MCF 10A (cell line): ENCODE data around the gene UBR4. TPM values are rescaled to one million over a fixed set of nuclear protein-coding genes. Genes with fewer than 3 reads are reported as not detected.
A peak's percentile ranks its signal among the peaks of the same experiment; 100 is the strongest.

Experiments used
- BruUV-seq: library from RNA; stranded (reverse); fragments of 400-500 nt; replicated peaks from 2 replicates; lab custom pipeline; 2021; lab: Mats Ljungman, UMichigan
- CTCF ChIA-PET: fragments of 300-600 bp; sonication (Branson Sonifier 250); formaldehyde crosslinking; extraction: SDS; loops from one replicate; lab custom pipeline; 2021; ENCODE audit warnings: antibody characterized with exemption, inconsistent platforms; lab: Yijun Ruan, JAX
- POLR2A ChIA-PET: fragments of 300-600, 350-650 bp; sonication (Branson Sonifier 250); formaldehyde crosslinking; extraction: SDS; loops from one replicate; lab custom pipeline; 2020; ENCODE audit warnings: antibody characterized with exemption, inconsistent platforms; lab: Yijun Ruan, JAX
- DNase-seq: peaks from one replicate; pipeline ENCODE4 v3.0.0-alpha.2; 2018; ENCODE audit not compliant: unreplicated experiment
- H3K27ac Mint-ChIP-seq: one replicate; pipeline ENCODE4 v1.8.0; 2022; ENCODE audit warnings: mild to moderate bottlenecking, low read depth, mixed read lengths; ENCODE audit not compliant: unreplicated experiment
- H3K27me3 Mint-ChIP-seq: one replicate; pipeline ENCODE4 v1.8.0; 2022; ENCODE audit warnings: mixed read lengths; ENCODE audit not compliant: insufficient read depth, unreplicated experiment
- H3K36me3 Mint-ChIP-seq: one replicate; pipeline ENCODE4 v1.8.0; 2022; ENCODE audit warnings: mild to moderate bottlenecking, moderate library complexity, mixed read lengths; ENCODE audit not compliant: insufficient read depth, unreplicated experiment
- H3K4me1 Mint-ChIP-seq: one replicate; pipeline ENCODE4 v1.8.0; 2022; ENCODE audit warnings: mixed read lengths; ENCODE audit not compliant: insufficient read depth, unreplicated experiment
- H3K4me3 Mint-ChIP-seq: one replicate; pipeline ENCODE4 v1.8.0; 2022; ENCODE audit warnings: mild to moderate bottlenecking, moderate library complexity, mixed read lengths; ENCODE audit not compliant: unreplicated experiment
- H3K9me3 Mint-ChIP-seq: one replicate; pipeline ENCODE4 v1.8.0; 2022; ENCODE audit warnings: mixed read lengths; ENCODE audit not compliant: unreplicated experiment
- intact Hi-C: fragments of 100-400 bp; cut with micrococcal nuclease; formaldehyde crosslinking; loops from 2 replicates; pipeline ENCODE4 v1.14.1; 2022
- total RNA-seq: library from RNA; stranded (reverse); gene quantifications from 2 replicates; pipeline ENCODE4 v1.2.3, GENCODE V29; 2022
- TF ChIP-seq, protein P1 (sequence below): fragments of 200-600 bp; IDR thresholded peaks from one replicate; pipeline ENCODE4 v1.8.0; 2022; ENCODE audit warnings: antibody characterized with exemption, mild to moderate bottlenecking; ENCODE audit not compliant: unreplicated experiment

Gene UBR4
- total RNA-seq, 1 experiment from 2014 or later, result 154 TPM

DNA sequence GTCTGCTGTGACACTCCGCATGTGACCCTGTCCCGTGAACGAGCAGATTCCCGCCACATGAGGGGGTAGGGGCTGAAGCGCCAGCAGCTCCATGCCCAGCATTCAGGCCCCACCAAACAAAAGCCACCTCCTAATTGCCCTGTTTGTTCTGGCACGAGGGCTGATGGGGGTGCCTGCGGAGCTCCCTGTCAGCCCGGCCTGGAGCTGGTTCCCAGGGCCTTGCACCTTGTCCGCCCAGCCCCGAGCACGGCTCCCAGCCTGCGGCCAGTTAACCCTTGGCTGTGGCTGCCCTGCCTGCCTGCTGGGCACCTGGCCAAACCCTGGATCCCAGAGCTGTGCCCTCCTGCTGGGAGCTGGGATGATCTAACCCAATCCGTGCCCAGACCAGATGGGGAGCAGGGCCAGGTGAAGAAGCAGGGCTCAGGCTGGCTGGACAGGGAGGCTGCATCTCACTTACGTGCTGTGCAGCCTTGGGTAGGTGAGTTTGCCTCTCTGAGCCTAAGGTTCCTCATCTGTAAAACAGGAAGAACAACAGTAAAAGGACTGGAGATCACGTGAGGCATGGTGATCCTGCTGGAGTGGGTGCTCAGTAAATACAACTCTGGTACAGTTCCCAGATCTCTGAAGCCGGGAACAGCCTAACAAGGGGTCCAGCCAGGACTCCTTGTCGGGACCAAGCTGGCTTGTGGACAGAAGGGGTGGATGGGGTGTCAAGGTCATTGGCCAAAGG, 142.7 kb downstream of the UBR4 start:
- no peaks in the 10 kb centered on the region for H3K27me3 Mint-ChIP-seq
- no peaks in the 10 kb centered on the region for H3K9me3 Mint-ChIP-seq
- ChIA-PET CTCF (interaction anchor here (0.6 to 1.2 kb wide), 4 partner anchors 14 to 154 kb away, joined by 3 to 4 read pairs (median 4); no protein-coding TSS in a partner anchor), POLR2A (interaction anchor here (0.8 to 2.1 kb wide), 3 partner anchors 13 to 117 kb away, joined by 5 to 7 read pairs (median 5); partner anchors contain the start of gene IFFO2)
- intact Hi-C loops, result loop anchor here (5.0 kb wide), 1 partner anchor 55 kb away; no protein-coding TSS in a partner anchor
- peak; percentile 94 for DNase-seq
- H3K27ac Mint-ChIP-seq, result no peak overlapping the region
- peaks cover 5% of the 10 kb centered on the region for H3K36me3 Mint-ChIP-seq
- TF ChIP-seq, protein P1, sequence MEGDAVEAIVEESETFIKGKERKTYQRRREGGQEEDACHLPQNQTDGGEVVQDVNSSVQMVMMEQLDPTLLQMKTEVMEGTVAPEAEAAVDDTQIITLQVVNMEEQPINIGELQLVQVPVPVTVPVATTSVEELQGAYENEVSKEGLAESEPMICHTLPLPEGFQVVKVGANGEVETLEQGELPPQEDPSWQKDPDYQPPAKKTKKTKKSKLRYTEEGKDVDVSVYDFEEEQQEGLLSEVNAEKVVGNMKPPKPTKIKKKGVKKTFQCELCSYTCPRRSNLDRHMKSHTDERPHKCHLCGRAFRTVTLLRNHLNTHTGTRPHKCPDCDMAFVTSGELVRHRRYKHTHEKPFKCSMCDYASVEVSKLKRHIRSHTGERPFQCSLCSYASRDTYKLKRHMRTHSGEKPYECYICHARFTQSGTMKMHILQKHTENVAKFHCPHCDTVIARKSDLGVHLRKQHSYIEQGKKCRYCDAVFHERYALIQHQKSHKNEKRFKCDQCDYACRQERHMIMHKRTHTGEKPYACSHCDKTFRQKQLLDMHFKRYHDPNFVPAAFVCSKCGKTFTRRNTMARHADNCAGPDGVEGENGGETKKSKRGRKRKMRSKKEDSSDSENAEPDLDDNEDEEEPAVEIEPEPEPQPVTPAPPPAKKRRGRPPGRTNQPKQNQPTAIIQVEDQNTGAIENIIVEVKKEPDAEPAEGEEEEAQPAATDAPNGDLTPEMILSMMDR, result no peak
- peaks cover 12% of the 10 kb centered on the region for H3K4me1 Mint-ChIP-seq
- BruUV-seq, result no TSS peak
- H3K4me3 Mint-ChIP-seq, result no peak overlapping the region

DNA sequence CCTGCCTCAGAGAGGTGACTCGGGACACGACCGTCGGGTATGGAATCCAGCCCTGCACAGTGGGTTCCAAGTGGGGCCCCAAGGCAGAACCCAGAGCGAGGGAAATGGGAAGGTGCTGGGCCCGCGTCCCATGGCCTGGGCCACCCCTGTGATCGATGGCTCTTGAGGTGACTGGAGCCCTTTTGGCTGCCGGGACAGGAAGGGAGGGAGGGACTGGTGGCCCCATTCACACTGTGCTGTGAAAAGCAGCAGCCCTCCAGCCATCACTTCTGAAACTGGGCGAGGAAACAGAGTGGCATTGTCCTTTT, 143.2 kb downstream of the UBR4 start:
- intact Hi-C loops, result loop anchor here (5.0 kb wide), 1 partner anchor 55 kb away; no protein-coding TSS in a partner anchor
- BruUV-seq, result no TSS peak
- TF ChIP-seq, protein P1, result no peak
- no peaks in the 10 kb centered on the region for H3K9me3 Mint-ChIP-seq
- peaks cover 17% of the 10 kb centered on the region for H3K4me1 Mint-ChIP-seq
- ChIA-PET CTCF (interaction anchor here (0.7 to 1.4 kb wide), 2 partner anchors 8 to 56 kb away, joined by 4 to 6 read pairs; no protein-coding TSS in a partner anchor), POLR2A (interaction anchor here (2.1 kb wide), 1 partner anchor 111 kb away, joined by 7 read pairs; the partner anchor contains the start of gene IFFO2)
- H3K27ac Mint-ChIP-seq, result peak overlapping the region; percentile 79
- H3K27me3 Mint-ChIP-seq, result no peaks in the 10 kb centered on the region
- H3K4me3 Mint-ChIP-seq, result no peak overlapping the region
- DNase-seq, result no peak
- peaks cover 5% of the 10 kb centered on the region for H3K36me3 Mint-ChIP-seq

DNA sequence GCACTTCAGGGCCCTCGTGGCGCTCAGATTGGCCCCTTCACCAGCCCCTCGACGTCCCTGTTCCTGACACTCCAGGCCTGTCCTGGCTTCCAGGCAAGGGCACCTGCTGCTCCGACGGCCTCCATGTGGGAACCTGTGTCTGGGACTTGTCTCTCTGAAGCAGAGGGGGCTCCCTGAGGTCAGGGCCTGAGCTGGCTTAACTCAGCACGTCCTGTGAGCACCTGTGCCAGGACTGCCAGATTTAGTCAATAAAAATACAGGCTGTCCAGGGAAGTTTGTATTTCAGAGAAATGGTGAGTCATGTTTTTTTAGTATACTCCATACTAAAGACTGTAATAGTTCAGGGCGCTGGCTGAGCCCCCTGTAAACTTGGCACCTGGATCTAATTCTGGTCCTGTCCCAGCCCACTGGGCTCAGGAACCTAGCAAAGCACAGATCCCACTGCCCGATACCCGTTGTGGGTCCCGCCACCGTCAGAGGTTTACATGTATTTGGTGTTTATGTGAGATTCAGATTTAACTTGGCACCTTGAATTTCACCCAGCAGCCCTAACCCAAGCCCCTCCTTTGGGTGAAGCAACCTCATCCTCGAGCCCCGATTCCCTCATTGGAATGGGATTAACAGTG, 143.7 kb downstream of the UBR4 start:
- Mint-ChIP-seq H3K27ac (peak overlapping the region; percentile 79), H3K27me3 (no peaks in the 10 kb centered on the region), H3K36me3 (peaks cover 2% of the 10 kb centered on the region), H3K4me3 (no peak overlapping the region), H3K9me3 (peaks cover 3% of the 10 kb centered on the region), H3K4me1 (peaks cover 22% of the 10 kb centered on the region)
- DNase-seq, result peak; percentile 77
- intact Hi-C loops, result loop anchor here (5.0 kb wide), 1 partner anchor 54 kb away; no protein-coding TSS in a partner anchor
- TF ChIP-seq, protein P1, result no peak
- no TSS peak for BruUV-seq
- CTCF ChIA-PET, result interaction anchor here (1.4 kb wide), 1 partner anchor 9 kb away, joined by 6 read pairs; no protein-coding TSS in a partner anchor
- POLR2A ChIA-PET, result interaction anchor here (1.4 to 2.1 kb wide), 2 partner anchors 8 to 110 kb away, joined by 5 to 7 read pairs; partner anchors contain the start of gene IFFO2
